Brain pericyte (primary cell): ENCODE measurements around the gene THRB.
"Not testable (repeated sequence)": the region's sequence is repeated elsewhere in the genome, so short reads cannot be mapped to it uniquely, and the experiment has no call there.

ENCODE experiments used
- DNase-seq: peaks from one replicate; pipeline ENCODE4 v3.0.0-alpha.2; 2012; ENCODE audit warnings: low read depth, low spot score

THRB gene

GRCh38 chr3:24450160-24450907 is 44.3 kb downstream of the THRB start:
- no peak for DNase-seq

GRCh38 chr3:24447836-24448235 is 46.8 kb downstream of the THRB start:
- no peak for DNase-seq

DNA sequence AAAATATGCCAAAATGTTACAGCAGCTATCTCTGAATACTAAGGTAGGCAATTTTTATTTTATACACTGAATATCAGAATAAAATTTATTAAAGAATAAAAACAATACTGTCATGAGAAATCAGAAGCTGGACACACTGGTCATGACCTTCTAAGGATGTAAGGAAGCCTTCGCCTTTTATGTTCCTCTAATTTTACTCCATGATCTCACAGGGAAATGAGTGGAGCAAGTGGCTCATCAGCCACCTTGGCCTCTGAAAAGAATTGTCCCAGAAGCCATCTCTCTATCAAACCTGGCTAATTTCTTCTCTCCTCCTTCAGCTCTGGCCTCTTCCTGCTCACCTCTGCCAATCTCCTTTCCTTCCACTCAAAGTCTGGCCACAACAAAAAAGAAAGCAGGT is 48.6 kb downstream of the THRB start:
- DNase-seq: no peak

- no peak for DNase-seq
These were observed 51.2 kb downstream of the THRB start for GRCh38 chr3:24443476-24443875.

- DNase-seq: no peak
These were observed 53.7 kb downstream of the THRB start for GRCh38 chr3:24440760-24441464.

- no peak for DNase-seq
These were observed 55.6 kb downstream of the THRB start for GRCh38 chr3:24439021-24439420.

DNA sequence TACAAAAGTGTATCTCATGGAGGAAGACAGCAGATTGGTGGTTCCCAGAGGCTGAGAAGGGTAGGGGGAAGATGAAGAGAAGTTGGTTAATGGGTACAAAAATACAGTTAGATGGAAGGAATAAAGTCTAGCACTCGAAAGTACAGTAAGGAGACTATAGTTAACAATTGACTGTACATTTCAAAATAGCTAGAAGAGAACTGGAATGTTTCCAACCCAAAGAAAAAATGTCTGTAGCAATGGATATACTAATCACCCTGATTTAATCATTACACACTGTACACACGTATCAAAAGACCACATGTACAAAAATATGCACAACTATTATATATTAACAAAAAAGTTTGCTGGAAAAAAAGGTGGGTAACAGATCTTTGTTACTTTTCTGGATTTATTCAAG is 57.3 kb downstream of the THRB start:
- DNase-seq: no peak

DNA sequence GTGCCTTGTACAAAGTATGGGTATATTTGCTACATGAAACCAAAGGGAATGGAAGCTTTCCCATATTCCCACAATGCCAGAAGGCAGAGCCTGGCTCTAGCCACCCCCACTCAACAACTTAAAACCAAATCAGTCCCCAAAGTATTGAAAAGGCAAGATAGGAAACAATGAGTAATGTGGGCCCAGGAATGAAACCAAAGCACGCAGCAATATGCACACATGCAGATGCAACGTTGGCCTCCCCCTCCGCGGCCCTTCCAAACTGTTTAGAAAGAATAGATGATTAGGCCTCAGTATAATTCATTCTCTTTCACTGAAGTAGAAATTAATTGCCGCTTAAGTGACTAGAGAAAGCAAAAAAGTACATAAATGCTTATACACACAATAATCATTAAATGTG is 59.1 kb downstream of the THRB start:
- no peak for DNase-seq

DNA sequence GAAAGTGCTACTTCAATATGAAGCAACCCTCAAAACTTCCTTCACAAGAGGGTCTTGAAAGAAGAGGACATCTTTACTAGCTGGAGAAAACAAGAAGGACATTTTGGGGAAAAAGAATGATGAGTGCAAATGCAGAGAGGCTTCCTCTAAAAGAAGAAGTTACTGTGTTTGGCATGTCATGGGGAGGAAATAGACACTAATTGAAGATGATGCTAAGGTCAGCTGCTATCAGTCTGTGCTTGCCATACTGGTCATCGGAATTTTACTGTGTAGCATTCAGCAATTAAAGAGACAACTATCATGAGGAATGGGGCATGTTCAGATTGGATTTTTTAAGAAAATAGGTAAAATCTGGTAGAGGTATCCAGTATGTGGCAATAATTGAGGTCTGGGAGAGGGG is 60.0 kb downstream of the THRB start:
- DNase-seq: no peak

DNA sequence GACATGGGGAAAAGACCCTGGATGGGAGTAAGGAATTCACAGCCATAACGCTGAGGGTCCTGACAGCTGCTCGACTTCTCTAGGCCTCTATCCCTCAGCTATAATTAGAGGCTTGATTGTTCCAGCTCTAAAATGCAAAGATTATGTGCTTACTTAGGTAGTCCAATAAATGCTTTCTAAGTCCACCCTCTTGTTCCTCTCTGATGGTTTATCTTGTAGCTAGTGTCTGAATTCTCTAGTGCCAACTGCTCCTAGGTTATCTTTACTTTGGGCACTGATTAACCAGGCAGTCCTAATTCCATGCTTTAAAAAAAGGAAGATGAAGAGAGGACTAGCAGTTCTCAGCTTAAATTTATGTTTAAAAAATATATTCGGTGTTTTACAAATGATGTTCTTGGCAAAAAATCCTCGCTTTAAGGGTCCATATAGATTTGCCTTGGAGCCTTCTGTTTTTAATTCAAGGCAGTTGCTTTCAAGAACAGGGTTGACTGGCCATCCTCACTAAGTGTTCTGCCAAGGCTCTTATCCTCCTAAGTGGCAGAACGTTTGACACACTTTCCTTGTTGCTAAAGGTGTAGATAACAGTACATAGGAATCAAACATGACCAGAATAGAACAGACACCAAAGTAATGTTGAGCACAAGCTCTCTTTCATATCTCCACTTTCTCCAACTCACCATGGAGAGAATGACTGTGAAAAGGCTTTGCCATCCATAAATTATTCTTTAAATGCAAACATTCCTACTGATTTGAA is 60.6 kb downstream of the THRB start:
- no peak for DNase-seq

DNA sequence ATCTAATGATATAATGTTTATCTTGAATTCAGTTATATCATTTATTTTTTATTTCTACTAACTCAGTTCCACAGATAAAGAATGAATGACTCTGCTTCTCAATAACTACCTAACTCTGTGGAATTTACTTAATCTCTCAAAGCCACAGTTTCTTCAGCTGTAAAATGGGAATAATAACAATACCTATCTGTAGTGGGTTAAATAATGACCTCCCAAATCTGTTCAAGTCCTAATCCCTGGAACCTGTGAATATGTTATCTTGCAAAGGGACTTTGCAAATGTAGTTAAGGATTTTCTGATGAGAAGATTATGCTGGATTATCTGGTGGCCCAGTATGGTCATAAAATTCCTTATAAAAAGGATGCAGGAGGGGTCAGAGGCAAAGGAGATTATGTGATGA is 61.7 kb downstream of the THRB start:
- no peak for DNase-seq

GRCh38 chr3:24428481-24428880 is 66.2 kb downstream of the THRB start:
- DNase-seq: no peak

GRCh38 chr3:24426896-24427295 is 67.8 kb downstream of the THRB start:
- DNase-seq: no peak

DNA sequence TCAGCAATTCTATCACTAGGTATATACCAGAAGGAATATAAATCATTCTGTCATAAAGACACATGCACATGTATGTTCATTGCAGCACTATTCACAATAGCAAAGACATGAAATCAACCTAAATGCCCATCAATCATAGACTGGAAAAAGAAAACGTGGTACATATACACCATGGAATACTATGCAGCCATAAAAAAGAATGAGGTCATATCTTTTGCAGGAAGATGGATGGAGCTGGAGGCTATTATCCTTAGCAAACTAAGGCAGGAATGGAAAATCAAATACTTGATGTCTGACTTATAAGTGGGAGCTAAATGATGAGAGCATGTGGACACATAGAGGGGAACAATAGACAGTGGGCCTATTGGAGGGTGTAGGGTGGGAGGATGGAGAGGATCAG is 73.8 kb downstream of the THRB start:
- not testable (repeated sequence) for DNase-seq

GRCh38 chr3:24420224-24420623 is 74.4 kb downstream of the THRB start:
- DNase-seq: no peak

DNA sequence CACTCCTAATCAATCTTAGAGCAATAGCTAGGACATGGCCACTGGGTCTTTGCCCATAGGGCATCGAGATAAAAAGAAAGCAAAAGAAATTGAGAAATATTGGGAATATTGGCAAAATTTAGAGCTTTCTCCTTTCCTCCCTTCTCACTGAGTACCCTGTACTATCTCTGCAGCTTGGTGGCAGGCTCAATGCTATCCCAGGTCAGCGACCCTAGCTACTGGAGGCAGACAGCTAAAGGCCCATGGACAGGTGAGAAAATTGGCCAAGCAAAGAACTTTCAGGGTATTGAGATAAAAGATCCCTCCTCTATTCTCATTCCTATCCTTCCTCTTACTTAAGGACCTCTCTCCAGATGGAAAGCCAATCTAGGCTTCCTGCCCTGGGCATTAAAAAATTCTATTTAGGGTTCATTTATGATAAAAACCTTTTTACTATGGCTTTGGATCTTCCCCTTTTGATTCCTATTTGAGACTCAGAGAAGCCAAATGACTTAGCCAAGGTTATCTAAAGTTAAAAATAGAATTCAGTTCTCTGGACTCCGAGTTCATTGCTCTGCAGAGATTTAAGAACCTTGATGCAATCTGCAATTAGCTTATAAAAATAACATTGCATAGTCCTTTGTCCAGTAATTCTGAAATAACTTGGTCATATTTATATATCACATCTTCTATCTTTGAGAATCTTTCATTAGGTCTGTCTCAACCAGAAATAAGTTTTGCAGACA is 75.4 kb downstream of the THRB start:
- DNase-seq: no peak

- DNase-seq: no peak
These were observed 76.9 kb downstream of the THRB start for GRCh38 chr3:24417730-24418129.

- DNase-seq: no peak
These were observed 78.4 kb downstream of the THRB start for GRCh38 chr3:24416224-24416623.

- no peak for DNase-seq
These were observed 78.8 kb downstream of the THRB start for GRCh38 chr3:24415824-24416223.

DNA sequence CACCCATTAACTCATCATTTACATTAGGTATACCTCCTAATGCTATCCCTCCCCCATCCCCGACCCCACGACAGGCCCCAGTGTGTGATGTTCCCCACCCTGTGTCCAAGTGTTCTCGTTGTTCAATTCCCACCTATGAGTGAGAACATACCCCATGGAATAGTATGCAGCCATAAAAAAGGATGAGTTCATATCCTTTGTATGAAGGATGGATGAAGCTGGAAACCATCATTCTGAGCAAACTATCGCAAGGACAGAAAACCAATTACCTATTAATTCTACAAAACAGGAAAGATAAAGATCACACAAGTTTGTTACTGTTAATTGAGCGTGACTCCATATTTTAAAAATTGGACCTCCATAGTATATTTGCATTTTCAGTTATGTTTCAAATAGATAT is 81.0 kb downstream of the THRB start:
- DNase-seq: not testable (repeated sequence)

DNA sequence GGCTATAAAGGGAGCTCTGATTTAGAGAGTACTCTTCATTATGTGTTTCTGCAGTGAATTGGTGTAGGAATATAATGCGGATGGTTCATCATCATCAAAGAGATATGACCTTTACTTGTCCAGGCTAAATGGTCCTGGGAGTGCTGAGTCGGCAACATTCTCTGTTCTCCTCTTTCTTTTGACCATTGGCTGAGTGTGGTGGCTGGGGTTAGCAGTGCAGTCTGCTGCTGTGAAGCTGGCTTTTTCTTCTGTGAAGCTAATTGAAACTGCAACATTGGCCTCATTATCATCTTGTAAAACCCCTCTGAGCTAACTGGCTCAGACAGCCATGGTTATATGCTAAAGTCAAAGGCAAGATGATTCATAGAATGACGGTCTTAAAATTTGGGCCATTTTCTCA is 83.8 kb downstream of the THRB start:
- no peak for DNase-seq
